Endodermal cell (in vitro differentiated cells): ENCODE results near the gene MUC3A. TPM values are rescaled to one million over a fixed set of nuclear protein-coding genes. Genes with fewer than 3 reads are reported as not detected.
"Not testable (repeated sequence)": the region's sequence is repeated elsewhere in the genome, so short reads cannot be mapped to it uniquely, and the experiment has no call there.

Experiments used
- DNase-seq: peaks from one replicate; pipeline ENCODE4 v3.0.0-alpha.2; 2017
- H3K27ac ChIP-seq: 2 replicates; pipeline ENCODE4 v1.5.1; 2013; ENCODE audit warnings: mild to moderate bottlenecking, low read depth, low read length, moderate library complexity
- H3K27me3 ChIP-seq: 2 replicates; pipeline ENCODE4 v1.6.1; 2013; ENCODE audit warnings: mild to moderate bottlenecking, low read length, moderate library complexity; ENCODE audit not compliant: insufficient read depth, control insufficient read depth, poor library complexity, severe bottlenecking
- H3K36me3 ChIP-seq: 2 replicates; pipeline ENCODE4 v1.7.0; 2013; ENCODE audit warnings: mild to moderate bottlenecking, low read length, moderate library complexity; ENCODE audit not compliant: control insufficient read depth, insufficient read depth
- H3K4me1 ChIP-seq: one replicate; pipeline ENCODE4 v1.7.0; 2013; ENCODE audit warnings: low read length; ENCODE audit not compliant: control insufficient read depth, insufficient read depth
- H3K4me3 ChIP-seq: 2 replicates; pipeline ENCODE4 v1.5.1; 2013; ENCODE audit warnings: mild to moderate bottlenecking, low read length, moderate library complexity
- H3K9ac ChIP-seq: 2 replicates; pipeline ENCODE4 v1.6.1; 2013; ENCODE audit warnings: mild to moderate bottlenecking, low read length, moderate library complexity; ENCODE audit not compliant: poor library complexity, severe bottlenecking; ENCODE audit errors: extremely low read depth
- H3K9me3 ChIP-seq: 2 replicates; pipeline ENCODE4 v1.6.1; 2013; ENCODE audit warnings: mild to moderate bottlenecking, low read length, moderate library complexity; ENCODE audit not compliant: control insufficient read depth
- H3K27ac Mint-ChIP-seq: 2 replicates; pipeline ENCODE4 v1.8.0; 2020; ENCODE audit warnings: mixed read lengths
- H3K27me3 Mint-ChIP-seq: 2 replicates; pipeline ENCODE4 v1.8.0; 2021; ENCODE audit warnings: mild to moderate bottlenecking, mixed read lengths; ENCODE audit not compliant: insufficient read depth
- H3K36me3 Mint-ChIP-seq: 2 replicates; pipeline ENCODE4 v1.8.0; 2020; ENCODE audit warnings: low read depth, mixed read lengths
- H3K4me1 Mint-ChIP-seq: 2 replicates; pipeline ENCODE4 v1.8.0; 2020; ENCODE audit warnings: mixed read lengths
- H3K4me3 Mint-ChIP-seq: 2 replicates; pipeline ENCODE4 v1.8.0; 2020; ENCODE audit warnings: mild to moderate bottlenecking, moderate library complexity, mixed read lengths
- H3K9me3 Mint-ChIP-seq: 2 replicates; pipeline ENCODE4 v1.8.0; 2020; ENCODE audit warnings: mild to moderate bottlenecking, mixed read lengths
- WGBS, 2 experiments: methylation state at CpG; one replicate each; pipeline versions ENCODE4 v1.1.5 to v1.1.7; 2013; ENCODE audit warnings: missing lambda C conversion rate in 2 of 2, mixed read lengths in 1 of 2; ENCODE audit not compliant: insufficient coverage in 1 of 2, insufficient read length in 1 of 2; 5-methylcytosine and 5-hydroxymethylcytosine counted together
- total RNA-seq, 2 donors: library from RNA; stranded (reverse); fragmentation: NEBNext Ultra II Directional in 1 of 2; extraction: Animal tissue kit (Norgen Biotek cat#: 25700) in 1 of 2; gene quantifications; 2 replicates in 1 of 2; 3 replicates in 1 of 2; pipeline ENCODE4 v1.2.1, GENCODE V29; 2021
- TF ChIP-seq, protein P1 (sequence below): fragments of 200-600 bp; sonication (generic); conservative IDR thresholded peaks from 2 replicates; pipeline ENCODE4 v1.5.0; 2021; ENCODE audit warnings: antibody characterized with exemption, mild to moderate bottlenecking

Gene MUC3A
- total RNA-seq, 2 donors from 2014 or later: 7.7 to 24.1 TPM

DNA sequence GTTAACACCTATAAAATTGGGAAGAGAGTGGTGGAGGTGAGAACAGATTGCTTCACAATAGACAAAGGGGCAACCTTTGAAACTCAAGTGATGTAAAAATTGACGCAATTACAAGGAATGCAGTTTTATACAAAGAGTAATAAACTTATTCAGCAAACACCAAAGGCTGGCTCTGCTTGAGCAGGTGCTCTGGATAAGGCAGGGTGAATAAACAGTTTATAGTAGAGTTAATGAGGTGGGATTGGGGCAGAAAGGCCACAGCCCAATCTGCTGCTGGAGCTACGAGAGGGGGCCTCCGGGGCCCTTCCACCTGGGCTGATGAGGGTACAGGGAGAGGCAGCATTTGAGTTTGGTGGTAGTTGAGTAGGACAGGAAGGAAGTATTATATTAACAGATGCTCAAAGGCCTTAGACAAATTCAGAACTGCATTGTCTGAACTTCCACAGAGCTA is 26.1 kb downstream of the MUC3A start:
- TF ChIP-seq, protein P1, sequence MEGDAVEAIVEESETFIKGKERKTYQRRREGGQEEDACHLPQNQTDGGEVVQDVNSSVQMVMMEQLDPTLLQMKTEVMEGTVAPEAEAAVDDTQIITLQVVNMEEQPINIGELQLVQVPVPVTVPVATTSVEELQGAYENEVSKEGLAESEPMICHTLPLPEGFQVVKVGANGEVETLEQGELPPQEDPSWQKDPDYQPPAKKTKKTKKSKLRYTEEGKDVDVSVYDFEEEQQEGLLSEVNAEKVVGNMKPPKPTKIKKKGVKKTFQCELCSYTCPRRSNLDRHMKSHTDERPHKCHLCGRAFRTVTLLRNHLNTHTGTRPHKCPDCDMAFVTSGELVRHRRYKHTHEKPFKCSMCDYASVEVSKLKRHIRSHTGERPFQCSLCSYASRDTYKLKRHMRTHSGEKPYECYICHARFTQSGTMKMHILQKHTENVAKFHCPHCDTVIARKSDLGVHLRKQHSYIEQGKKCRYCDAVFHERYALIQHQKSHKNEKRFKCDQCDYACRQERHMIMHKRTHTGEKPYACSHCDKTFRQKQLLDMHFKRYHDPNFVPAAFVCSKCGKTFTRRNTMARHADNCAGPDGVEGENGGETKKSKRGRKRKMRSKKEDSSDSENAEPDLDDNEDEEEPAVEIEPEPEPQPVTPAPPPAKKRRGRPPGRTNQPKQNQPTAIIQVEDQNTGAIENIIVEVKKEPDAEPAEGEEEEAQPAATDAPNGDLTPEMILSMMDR: no peak
- no peak overlapping the region for H3K27ac Mint-ChIP-seq

DNA sequence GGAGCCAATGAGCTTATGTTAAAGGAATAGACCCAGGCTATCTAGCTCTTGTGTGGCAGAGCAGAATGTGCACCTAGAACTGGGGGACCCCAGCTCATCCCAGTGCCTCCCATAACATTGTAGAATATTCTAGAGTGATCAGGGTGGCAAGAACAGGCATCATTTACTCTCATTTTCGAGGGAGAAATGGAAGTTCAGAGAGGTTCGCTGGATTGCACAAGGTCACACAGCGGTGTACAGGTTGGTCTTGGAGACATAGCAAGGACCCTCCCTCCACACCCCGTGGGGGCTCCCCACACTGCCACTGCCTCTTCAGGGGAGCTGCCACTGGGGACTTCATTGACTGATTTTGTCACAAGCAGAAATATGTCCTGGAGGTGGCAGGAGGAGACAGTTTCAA is 29.0 kb downstream of the MUC3A start:
- Histone ChIP-seq H3K27ac (no peak overlapping the region), H3K9ac (no peak overlapping the region), H3K4me3 (no peak overlapping the region), H3K9me3 (no peaks in the 10 kb centered on the region), H3K36me3 (no peaks in the 10 kb centered on the region), H3K27me3 (no peaks in the 10 kb centered on the region), H3K4me1 (no peaks in the 10 kb centered on the region)
- no peaks in the 10 kb centered on the region for H3K4me1 Mint-ChIP-seq
- H3K27ac Mint-ChIP-seq: no peak overlapping the region
- H3K9me3 Mint-ChIP-seq: peaks cover 2% of the 10 kb centered on the region
- H3K4me3 Mint-ChIP-seq: no peak overlapping the region
- 87 to 95% methylated on average over 3 to 4 of the region's 4 CpGs for WGBS, 2 experiments
- TF ChIP-seq, protein P1: no peak
- no peak for DNase-seq
- H3K27me3 Mint-ChIP-seq: no peaks in the 10 kb centered on the region
- H3K36me3 Mint-ChIP-seq: no peaks in the 10 kb centered on the region

More for the DNA sequence above, 26.1 kb downstream of the MUC3A start:
- WGBS, 2 experiments: 89 to 94% methylated on average over 3 of the region's 3 CpGs
- Mint-ChIP-seq H3K9me3 (peaks cover 2% of the 10 kb centered on the region), H3K27me3 (no peaks in the 10 kb centered on the region), H3K4me3 (no peak overlapping the region), H3K4me1 (no peaks in the 10 kb centered on the region), H3K36me3 (no peaks in the 10 kb centered on the region)
- no peak for DNase-seq
- Histone ChIP-seq H3K36me3 (no peaks in the 10 kb centered on the region), H3K9ac (no peak overlapping the region), H3K4me3 (no peak overlapping the region), H3K9me3 (no peaks in the 10 kb centered on the region), H3K27me3 (no peaks in the 10 kb centered on the region), H3K27ac (no peak overlapping the region), H3K4me1 (no peaks in the 10 kb centered on the region)

DNA sequence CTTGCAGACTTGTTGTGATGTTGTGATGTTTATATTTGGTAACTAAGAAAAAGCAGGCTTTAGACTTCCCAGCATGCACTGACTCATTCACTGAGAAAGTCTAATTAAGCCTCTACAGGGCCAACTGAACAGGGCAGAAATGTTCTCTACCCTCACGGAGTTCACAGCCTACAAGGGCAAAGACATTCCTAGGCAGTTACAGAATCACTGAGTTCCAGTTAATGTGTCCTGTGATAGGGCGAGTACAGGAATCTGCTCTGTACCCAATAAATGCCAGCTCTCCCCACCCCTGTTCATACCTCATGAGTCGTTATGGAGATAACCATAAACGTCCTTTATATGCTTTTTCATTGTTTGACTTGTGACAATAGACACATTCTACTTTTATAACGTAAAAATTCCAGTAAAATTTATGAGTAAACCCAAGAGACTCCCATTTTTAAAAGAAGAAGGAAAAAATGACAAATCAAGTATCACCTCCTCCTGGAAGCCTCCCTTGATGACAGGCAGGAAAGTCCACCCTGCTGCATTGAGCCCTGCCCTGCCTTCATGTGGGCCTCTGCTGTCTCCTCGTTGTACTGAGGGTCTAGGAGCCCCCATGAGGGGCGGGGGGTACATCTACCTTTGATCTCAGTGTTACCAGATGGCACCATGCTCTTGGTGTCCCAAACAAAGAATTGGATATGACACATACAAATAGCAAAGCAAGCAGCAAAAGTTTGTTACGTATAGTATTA is 34.3 kb downstream of the MUC3A start:
- H3K27ac ChIP-seq: no peak overlapping the region
- no peak overlapping the region for H3K4me3 Mint-ChIP-seq

DNA sequence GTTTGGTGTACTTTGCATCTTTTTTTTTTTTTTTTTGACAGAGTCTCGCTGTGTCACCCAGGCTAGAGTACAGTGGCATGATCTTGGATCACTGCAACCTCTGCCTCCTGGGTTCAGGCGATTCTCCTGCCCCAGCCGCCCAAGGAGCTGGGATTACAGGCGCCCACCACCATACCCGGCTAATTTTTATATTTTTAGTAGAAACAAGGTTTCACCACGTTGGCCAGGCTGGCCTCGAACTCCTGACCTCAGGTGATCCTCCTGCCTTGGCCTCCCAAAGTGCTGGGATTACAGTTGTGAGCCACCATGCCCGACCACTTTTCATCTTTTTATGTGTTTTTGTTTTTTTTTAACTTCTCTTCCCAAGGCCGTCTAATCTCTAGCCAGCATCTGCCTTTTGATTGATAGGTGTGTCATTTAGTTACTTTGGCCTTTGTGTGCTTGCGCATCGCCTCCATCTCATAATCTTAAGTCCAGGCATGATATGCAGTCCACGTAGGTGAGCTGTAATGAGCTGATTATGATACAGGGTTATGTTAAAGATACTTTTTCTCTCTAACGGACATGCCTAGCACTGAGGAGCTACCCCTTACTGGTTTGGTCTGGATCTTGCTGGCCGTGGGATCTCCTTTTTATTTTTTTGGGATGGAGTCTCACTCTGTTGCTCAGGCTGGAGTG is 35.0 kb downstream of the MUC3A start:
- not testable (repeated sequence) for H3K9me3 Mint-ChIP-seq, H3K27me3 ChIP-seq, H3K9me3 ChIP-seq, H3K36me3 ChIP-seq, H3K27ac Mint-ChIP-seq, H3K27ac ChIP-seq, DNase-seq, H3K27me3 Mint-ChIP-seq, H3K36me3 Mint-ChIP-seq, H3K4me1 ChIP-seq, H3K4me1 Mint-ChIP-seq, H3K9ac ChIP-seq, H3K4me3 Mint-ChIP-seq, H3K4me3 ChIP-seq
- WGBS, 2 experiments: 94% methylated on average over 11 to 14 of the region's 14 CpGs

More for the DNA sequence above, 34.3 kb downstream of the MUC3A start:
- Mint-ChIP-seq H3K27ac (no peak overlapping the region), H3K27me3 (peaks cover 1% of the 10 kb centered on the region), H3K9me3 (peaks cover 1% of the 10 kb centered on the region), H3K36me3 (no peaks in the 10 kb centered on the region), H3K4me1 (no peaks in the 10 kb centered on the region)
- H3K4me1 ChIP-seq: no peaks in the 10 kb centered on the region
- DNase-seq: no peak
- H3K27me3 ChIP-seq: no peaks in the 10 kb centered on the region
- no peaks in the 10 kb centered on the region for H3K9me3 ChIP-seq
- no peak overlapping the region for H3K9ac ChIP-seq
- TF ChIP-seq, protein P1: no peak
- no peaks in the 10 kb centered on the region for H3K36me3 ChIP-seq
- WGBS, 2 experiments: 80 to 84% methylated on average over 5 to 8 of the region's 8 CpGs
- no peak overlapping the region for H3K4me3 ChIP-seq
